Brain microvascular endothelial cell (primary cell): ENCODE measurements around the gene SLC31A2.
"Not testable (repeated sequence)": the region's sequence is repeated elsewhere in the genome, so short reads cannot be mapped to it uniquely, and the experiment has no call there.

Experiments used
- DNase-seq: peaks from one replicate; pipeline ENCODE4 v3.0.0-alpha.2; 2020
- H3K27ac ChIP-seq: fragments of 250-450 bp; sonication (Bioruptor Pico); 2 replicates; pipeline ENCODE4 v1.5.1; 2020; ENCODE audit warnings: mild to moderate bottlenecking, moderate library complexity
- H3K27me3 ChIP-seq: fragments of 250-450 bp; sonication (Bioruptor Pico); replicated peaks from 2 replicates; pipeline ENCODE4 v1.5.1; 2020; ENCODE audit warnings: mild to moderate bottlenecking
- H3K36me3 ChIP-seq: fragments of 250-450 bp; sonication (Bioruptor Pico); replicated peaks from 2 replicates; pipeline ENCODE4 v1.5.1; 2020; ENCODE audit warnings: mild to moderate bottlenecking
- H3K4me3 ChIP-seq: 2 replicates; pipeline ENCODE4 v1.5.1; 2011; ENCODE audit warnings: low read depth, mild to moderate bottlenecking, control low read depth, low read length, moderate library complexity
- CTCF ChIP-seq: IDR thresholded peaks from 2 replicates; pipeline ENCODE4 v1.5.1; 2011; ENCODE audit warnings: low read depth, mild to moderate bottlenecking, moderate library complexity, low read length, control low read depth, inconsistent platforms; ENCODE audit errors: missing control alignments
- in situ Hi-C: cut with HindIII; loops from 2 replicates; pipeline ENCODE4 v1.10.0; 2017; ENCODE audit warnings: low sequenced_read_pairs, low pct_ligation_motif_present

The SLC31A2 gene

GRCh38 chr9:113139225-113139829 lies 11.5 kb upstream of the SLC31A2 start:
- Histone ChIP-seq H3K27ac (no peak overlapping the region), H3K4me3 (no peak overlapping the region), H3K27me3 (no peaks in the 10 kb centered on the region), H3K36me3 (no peaks in the 10 kb centered on the region)
- in situ Hi-C loops, result no loop called here
- DNase-seq, result no peak
- no peak for TF ChIP-seq CTCF

- no peak for DNase-seq
- in situ Hi-C loops, result no loop called here
- Histone ChIP-seq H3K4me3 (no peak overlapping the region), H3K36me3 (no peaks in the 10 kb centered on the region), H3K27ac (no peak overlapping the region), H3K27me3 (no peaks in the 10 kb centered on the region)
- no peak for TF ChIP-seq CTCF
Observed at GRCh38 chr9:113139953-113140352, 10.9 kb upstream of the SLC31A2 start.

- H3K36me3 ChIP-seq, DNase-seq, in situ Hi-C loops, H3K27ac ChIP-seq, H3K27me3 ChIP-seq, H3K4me3 ChIP-seq: not testable (repeated sequence)
Observed at GRCh38 chr9:113140896-113141295, 9.9 kb upstream of the SLC31A2 start.

- Histone ChIP-seq H3K4me3 (no peak overlapping the region), H3K27ac (no peak overlapping the region), H3K27me3 (no peaks in the 10 kb centered on the region), H3K36me3 (no peaks in the 10 kb centered on the region)
- TF ChIP-seq CTCF, result no peak
- DNase-seq, result no peak
- in situ Hi-C loops, result no loop called here
Observed at GRCh38 chr9:113143432-113144227, 7.2 kb upstream of the SLC31A2 start.

- DNase-seq, result no peak
- no peaks in the 10 kb centered on the region for H3K36me3 ChIP-seq
- no peak for TF ChIP-seq CTCF
- no peak overlapping the region for H3K4me3 ChIP-seq
- H3K27ac ChIP-seq, result no peak overlapping the region
- H3K27me3 ChIP-seq, result no peaks in the 10 kb centered on the region
- in situ Hi-C loops, result no loop called here
Observed at GRCh38 chr9:113148372-113148705, 2.5 kb upstream of the SLC31A2 start.

GRCh38 chr9:113148781-113149510 lies 1.9 kb upstream of the SLC31A2 start:
- Histone ChIP-seq H3K36me3 (no peaks in the 10 kb centered on the region), H3K27ac (no peak overlapping the region), H3K27me3 (no peaks in the 10 kb centered on the region), H3K4me3 (no peak overlapping the region)
- in situ Hi-C loops, result no loop called here
- no peak for TF ChIP-seq CTCF
- DNase-seq, result no peak

GRCh38 chr9:113149561-113149960 lies 1.2 kb upstream of the SLC31A2 start:
- H3K27ac ChIP-seq, H3K36me3 ChIP-seq, in situ Hi-C loops, DNase-seq, H3K27me3 ChIP-seq, H3K4me3 ChIP-seq: not testable (repeated sequence)
